Right cardiac atrium (tissue), 5 donors: ENCODE data around the gene KAT5. TPM values are rescaled to one million over a fixed set of nuclear protein-coding genes. Genes with fewer than 3 reads are reported as not detected.
"Not testable (repeated sequence)": the region's sequence is repeated elsewhere in the genome, so short reads cannot be mapped to it uniquely, and the experiment has no call there.

ENCODE experiments used
- ATAC-seq, 2 donors: fragments of 200-7000 bp; cut with Tn5 transposase; one replicate each; pipeline versions ENCODE4 v1.8.0 to v1.9.1; 2020; ENCODE audit warnings: moderate library complexity in 2 of 2, mild to moderate bottlenecking in 1 of 2
- DNase-seq, 3 donors: peaks; one replicate each; pipeline ENCODE4 v3.0.0-alpha.2; 2020
- H3K27ac ChIP-seq: one replicate; pipeline ENCODE4 v1.5.1; 2013; ENCODE audit warnings: mild to moderate bottlenecking, low read length, control low read depth, moderate library complexity
- H3K27me3 ChIP-seq: one replicate; pipeline ENCODE4 v1.6.1; 2013; ENCODE audit not compliant: control insufficient read depth, insufficient read depth
- H3K4me1 ChIP-seq: one replicate; pipeline ENCODE4 v1.6.1; 2013; ENCODE audit warnings: low read length; ENCODE audit not compliant: control insufficient read depth, insufficient read depth
- H3K4me3 ChIP-seq: one replicate; pipeline ENCODE4 v1.5.1; 2013; ENCODE audit warnings: low read length, control low read depth
- H3K9me3 ChIP-seq: one replicate; pipeline ENCODE4 v1.6.1; 2013; ENCODE audit warnings: low read length; ENCODE audit not compliant: control insufficient read depth
- WGBS: extraction: QIAGEN DNeasy Blood & Tissue Kit; methylation state at CpG from one replicate; pipeline ENCODE4 v1.1.7; 2013; 5-methylcytosine and 5-hydroxymethylcytosine counted together
- intact Hi-C, 4 donors: fragments of 100-400 bp; cut with DNase I; formaldehyde crosslinking; loops; one replicate each; pipeline versions ENCODE4 v1.11.0 to v1.14.0; 2022 to 2023
- polyA plus RNA-seq: library from polyadenylated mRNA; stranded (reverse); fragments of 200-250 nt; gene quantifications from one replicate; pipeline ENCODE4 v1.2.3, GENCODE V29; 2013
- total RNA-seq, 4 donors: library from RNA; stranded (reverse); fragmentation: NEBNext Ultra II Directional; extraction: Animal tissue kit (Norgen Biotek cat#: 25700); gene quantifications; one replicate each; pipeline ENCODE4 v1.2.1, GENCODE V29; 2021
- donor health status: healthy with polysubstance abuse.
- donor health status: DM: no; HTN: yes; CAD: no.
- donor health status: DM: no; HTN: no; CAD: no.
- donor health status: DM: no; HTN: yes; CAD: no; lungs with severe emphysema.
- donor health status: DM: yes; HTN: yes; CAD: no.

The KAT5 gene
- total and polyA plus RNA-seq, 5 donors, result 49.0 to 57.2 (median 53.7) TPM

- 52% methylated on average over 11 of the region's 11 CpGs for WGBS
- Histone ChIP-seq H3K27ac (no peak overlapping the region), H3K4me1 (peaks cover 3% of the 10 kb centered on the region), H3K27me3 (no peaks in the 10 kb centered on the region), H3K4me3 (no peak overlapping the region), H3K9me3 (no peaks in the 10 kb centered on the region)
- ATAC-seq, result peak in 1 of 2 donors; percentile 66
- intact Hi-C loops, result no loop called here
- DNase-seq, result no peak
Observed at GRCh38 chr11:65692367-65692766, 19.7 kb upstream of the KAT5 start.

GRCh38 chr11:65695459-65696241 is 16.4 kb upstream of the KAT5 start:
- Histone ChIP-seq H3K27me3 (no peaks in the 10 kb centered on the region), H3K27ac (peak overlapping the region; percentile 49), H3K4me1 (peaks cover 3% of the 10 kb centered on the region), H3K9me3 (no peaks in the 10 kb centered on the region), H3K4me3 (no peak overlapping the region)
- DNase-seq (peak in 1 of 3 donors; percentile 72), ATAC-seq (peak; percentile 34 to 50)
- intact Hi-C loops, result no loop called here
- WGBS, result 70% methylated on average over 12 of the region's 12 CpGs

- H3K27ac ChIP-seq, result no peak overlapping the region
- 83% methylated on average over 5 of the region's 5 CpGs for WGBS
- ATAC-seq (no peak), DNase-seq (no peak)
- no peaks in the 10 kb centered on the region for H3K27me3 ChIP-seq
- peaks cover 3% of the 10 kb centered on the region for H3K4me1 ChIP-seq
- intact Hi-C loops, result no loop called here
- no peaks in the 10 kb centered on the region for H3K9me3 ChIP-seq
- H3K4me3 ChIP-seq, result no peak overlapping the region
Observed at GRCh38 chr11:65696802-65697552, 15.1 kb upstream of the KAT5 start.

- intact Hi-C loops, result no loop called here
- 45% methylated on average over 8 of the region's 8 CpGs for whole genome bisulfite sequencing
- DNase-seq (no peak), ATAC-seq (peak in 1 of 2 donors; percentile 72)
- Histone ChIP-seq H3K4me3 (no peak overlapping the region), H3K4me1 (peaks cover 3% of the 10 kb centered on the region), H3K27ac (no peak overlapping the region), H3K9me3 (no peaks in the 10 kb centered on the region), H3K27me3 (no peaks in the 10 kb centered on the region)
Observed at GRCh38 chr11:65698205-65698604, 13.8 kb upstream of the KAT5 start.

GRCh38 chr11:65699306-65699705 is 12.7 kb upstream of the KAT5 start:
- H3K4me3 ChIP-seq, result no peak overlapping the region
- H3K27me3 ChIP-seq, result no peaks in the 10 kb centered on the region
- no peaks in the 10 kb centered on the region for H3K4me1 ChIP-seq
- H3K9me3 ChIP-seq, result no peaks in the 10 kb centered on the region
- 77% methylated on average over 7 of the region's 7 CpGs for WGBS
- intact Hi-C loops, result no loop called here
- DNase-seq (no peak), ATAC-seq (no peak)
- no peak overlapping the region for H3K27ac ChIP-seq

GRCh38 chr11:65700399-65700798 is 11.7 kb upstream of the KAT5 start:
- WGBS, result 79% methylated on average over 3 of the region's 3 CpGs
- Histone ChIP-seq H3K4me1 (no peaks in the 10 kb centered on the region), H3K27me3 (no peaks in the 10 kb centered on the region), H3K27ac (no peak overlapping the region), H3K4me3 (no peak overlapping the region), H3K9me3 (no peaks in the 10 kb centered on the region)
- intact Hi-C loops, result loop anchor here in 1 of 4 donors (10.0 kb wide), 1 partner anchor 284 kb away; no protein-coding TSS in a partner anchor
- ATAC-seq, result no peak
- DNase-seq, result no peak

GRCh38 chr11:65701686-65702085 is 10.4 kb upstream of the KAT5 start:
- WGBS, result 74% methylated on average over 1 of the region's 1 CpG
- H3K4me1 ChIP-seq, result no peaks in the 10 kb centered on the region
- H3K27me3 ChIP-seq, result no peaks in the 10 kb centered on the region
- DNase-seq (no peak), ATAC-seq (no peak)
- intact Hi-C loops, result loop anchor here in 1 of 4 donors (10.0 kb wide), 1 partner anchor 283 kb away; no protein-coding TSS in a partner anchor
- no peak overlapping the region for H3K27ac ChIP-seq
- H3K4me3 ChIP-seq, result no peak overlapping the region
- H3K9me3 ChIP-seq, result no peaks in the 10 kb centered on the region

GRCh38 chr11:65703846-65704245 is 8.2 kb upstream of the KAT5 start:
- Histone ChIP-seq H3K27ac (no peak overlapping the region), H3K4me3 (no peak overlapping the region), H3K27me3 (no peaks in the 10 kb centered on the region), H3K9me3 (no peaks in the 10 kb centered on the region), H3K4me1 (no peaks in the 10 kb centered on the region)
- 69% methylated on average over 4 of the region's 4 CpGs for WGBS
- no peak for ATAC-seq
- DNase-seq, result no peak
- intact Hi-C loops, result loop anchor here in 1 of 4 donors (10.0 kb wide), 1 partner anchor 281 kb away; no protein-coding TSS in a partner anchor

- H3K9me3 ChIP-seq, H3K27ac ChIP-seq, H3K4me1 ChIP-seq, H3K4me3 ChIP-seq, H3K27me3 ChIP-seq, ATAC-seq: not testable (repeated sequence)
- intact Hi-C loops, result loop anchor here in 2 of 4 donors (2.0 to 10.0 kb wide), 3 partner anchors 112 to 281 kb away; no protein-coding TSS in a partner anchor
- WGBS, result 10% methylated on average over 14 of the region's 14 CpGs
- DNase-seq, result peak; percentile 77 to 92 (median 88)
Observed at GRCh38 chr11:65706303-65706763, 5.7 kb upstream of the KAT5 start.

GRCh38 chr11:65707002-65707401 is 5.0 kb upstream of the KAT5 start:
- not testable (repeated sequence) for H3K27me3 ChIP-seq, H3K4me3 ChIP-seq, H3K9me3 ChIP-seq, H3K27ac ChIP-seq, H3K4me1 ChIP-seq, ATAC-seq, DNase-seq
- intact Hi-C loops, result loop anchor here in 2 of 4 donors (2.0 to 10.0 kb wide), 3 partner anchors 112 to 280 kb away; no protein-coding TSS in a partner anchor
- WGBS, result 80% methylated on average over 10 of the region's 12 CpGs

GRCh38 chr11:65708451-65708850 is 3.6 kb upstream of the KAT5 start:
- no peak overlapping the region for H3K27ac ChIP-seq
- peaks cover 4% of the 10 kb centered on the region for H3K4me1 ChIP-seq
- no peak overlapping the region for H3K4me3 ChIP-seq
- no peaks in the 10 kb centered on the region for H3K9me3 ChIP-seq
- DNase-seq (no peak), ATAC-seq (no peak)
- 80% methylated on average over 5 of the region's 5 CpGs for WGBS
- H3K27me3 ChIP-seq, result no peaks in the 10 kb centered on the region
- intact Hi-C loops, result loop anchor here in 2 of 4 donors (5.0 to 10.0 kb wide), 2 partner anchors 276 to 279 kb away; no protein-coding TSS in a partner anchor
